22Rv1 (cell line): ENCODE measurements around the gene CEBPE.

Experiments used
- H3K27ac ChIP-seq: fragments of 450-650 bp; 2 replicates; pipeline ENCODE4 v1.5.1; 2017
- ZFX ChIP-seq: fragments of 450-650 bp; IDR thresholded peaks from 2 replicates; pipeline ENCODE4 v1.6.1; 2017; ENCODE audit warnings: antibody characterized with exemption, borderline replicate concordance
- TF ChIP-seq, protein P1 (sequence below): fragments of 450-650 bp; IDR thresholded peaks from 2 replicates; pipeline ENCODE4 v1.5.1; 2017; ENCODE audit warnings: mild to moderate bottlenecking

CEBPE gene

DNA sequence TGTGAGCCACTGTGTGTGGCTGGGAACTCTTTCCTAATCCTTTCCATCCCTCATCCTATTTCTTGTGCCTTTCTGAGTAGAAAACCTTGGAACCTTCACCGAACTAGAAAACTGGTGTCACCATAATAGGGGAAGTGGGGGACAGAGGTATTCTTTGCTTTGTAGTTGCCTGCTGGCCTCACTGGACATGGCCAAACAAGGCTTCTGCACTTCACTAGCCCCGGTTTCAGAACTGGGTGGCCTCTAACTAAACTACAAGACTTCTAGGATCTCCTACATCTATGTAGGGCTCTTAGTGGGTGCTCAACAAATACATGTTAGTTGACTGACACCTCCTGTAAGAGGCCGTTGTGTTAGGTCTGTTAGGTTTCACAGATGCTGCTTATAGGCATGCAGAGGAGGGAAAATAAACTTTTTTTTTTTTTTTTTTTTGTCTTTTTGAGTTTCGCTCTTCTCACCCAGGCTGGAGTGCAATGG, 13.7 kb downstream of the CEBPE start:
- no peak overlapping the region for H3K27ac ChIP-seq
- TF ChIP-seq ZFX = no peak
- TF ChIP-seq, protein P1, sequence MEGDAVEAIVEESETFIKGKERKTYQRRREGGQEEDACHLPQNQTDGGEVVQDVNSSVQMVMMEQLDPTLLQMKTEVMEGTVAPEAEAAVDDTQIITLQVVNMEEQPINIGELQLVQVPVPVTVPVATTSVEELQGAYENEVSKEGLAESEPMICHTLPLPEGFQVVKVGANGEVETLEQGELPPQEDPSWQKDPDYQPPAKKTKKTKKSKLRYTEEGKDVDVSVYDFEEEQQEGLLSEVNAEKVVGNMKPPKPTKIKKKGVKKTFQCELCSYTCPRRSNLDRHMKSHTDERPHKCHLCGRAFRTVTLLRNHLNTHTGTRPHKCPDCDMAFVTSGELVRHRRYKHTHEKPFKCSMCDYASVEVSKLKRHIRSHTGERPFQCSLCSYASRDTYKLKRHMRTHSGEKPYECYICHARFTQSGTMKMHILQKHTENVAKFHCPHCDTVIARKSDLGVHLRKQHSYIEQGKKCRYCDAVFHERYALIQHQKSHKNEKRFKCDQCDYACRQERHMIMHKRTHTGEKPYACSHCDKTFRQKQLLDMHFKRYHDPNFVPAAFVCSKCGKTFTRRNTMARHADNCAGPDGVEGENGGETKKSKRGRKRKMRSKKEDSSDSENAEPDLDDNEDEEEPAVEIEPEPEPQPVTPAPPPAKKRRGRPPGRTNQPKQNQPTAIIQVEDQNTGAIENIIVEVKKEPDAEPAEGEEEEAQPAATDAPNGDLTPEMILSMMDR = no peak

DNA sequence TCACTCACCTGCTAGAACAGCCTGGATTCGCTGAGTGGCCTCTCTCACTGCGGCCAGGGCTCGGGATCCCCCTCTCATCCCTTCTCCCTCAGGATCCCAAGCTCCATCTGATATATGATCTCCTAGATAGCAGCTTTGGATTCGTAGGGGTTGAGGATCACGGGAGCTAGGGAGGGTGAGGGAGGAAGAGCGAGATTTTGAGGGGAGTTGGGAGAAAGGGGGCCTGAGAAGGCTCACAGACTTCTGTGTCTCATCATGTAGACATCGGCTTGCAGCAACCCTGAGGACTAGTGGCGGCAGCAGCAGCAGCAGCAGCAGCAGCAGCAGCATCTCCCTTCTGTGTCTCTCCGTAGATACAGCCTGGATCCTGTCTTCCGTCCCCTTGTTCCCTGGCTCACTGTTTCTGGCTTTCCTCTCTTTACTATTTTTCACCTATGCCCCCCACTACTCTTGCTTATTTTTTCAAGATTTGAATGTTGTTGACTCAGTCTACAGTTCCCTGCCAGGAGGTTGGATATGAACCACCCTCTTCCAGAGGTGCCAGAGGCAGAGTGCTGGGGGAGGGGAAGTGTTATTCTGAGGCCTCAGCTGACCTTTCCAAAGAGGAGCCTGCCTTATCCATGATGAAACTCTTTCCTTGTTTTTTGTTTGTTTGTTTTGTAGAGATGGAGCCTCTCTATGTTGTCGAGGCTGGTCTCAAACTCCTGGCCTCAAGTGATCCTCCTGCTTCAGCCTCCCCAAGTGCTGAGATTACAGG, 14.3 kb downstream of the CEBPE start, which contains the start of gene CIROP:
TSS of gene CIROP (minus strand) at position 399 of the 757 bp plus-strand sequence. CDS start at position 330, 69 bp downstream.
- H3K27ac ChIP-seq = no peak within 1 kb of the TSS
- TF ChIP-seq ZFX = no peak
- TF ChIP-seq, protein P1 = no peak

DNA sequence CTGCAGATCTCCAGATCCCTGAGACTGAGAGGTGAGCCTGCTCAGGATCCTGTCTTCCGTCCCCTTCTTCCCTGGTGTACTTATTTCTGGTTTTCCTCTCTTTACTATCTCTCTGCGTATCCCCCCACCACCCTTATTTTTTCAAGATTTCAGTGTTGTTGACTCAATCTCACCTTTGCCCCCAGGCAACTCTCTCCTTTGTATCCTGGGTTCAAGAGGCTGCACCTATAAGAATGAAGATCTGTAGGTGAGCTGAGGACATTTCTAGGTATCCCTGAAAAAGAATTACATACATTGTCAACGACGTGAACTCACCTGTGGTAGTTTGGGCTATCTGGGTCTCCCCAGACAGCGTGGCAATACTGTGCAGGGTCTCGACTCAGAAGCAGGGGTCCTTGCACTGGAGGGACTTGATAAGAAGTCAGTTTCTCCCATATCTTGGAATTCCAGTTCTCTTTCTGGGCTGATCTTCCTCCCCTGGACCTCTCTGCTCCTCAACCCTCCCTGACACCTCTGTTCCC, 14.9 kb downstream of the CEBPE start:
- no peak overlapping the region for H3K27ac ChIP-seq
- TF ChIP-seq, protein P1 = no peak
- no peak for TF ChIP-seq ZFX

DNA sequence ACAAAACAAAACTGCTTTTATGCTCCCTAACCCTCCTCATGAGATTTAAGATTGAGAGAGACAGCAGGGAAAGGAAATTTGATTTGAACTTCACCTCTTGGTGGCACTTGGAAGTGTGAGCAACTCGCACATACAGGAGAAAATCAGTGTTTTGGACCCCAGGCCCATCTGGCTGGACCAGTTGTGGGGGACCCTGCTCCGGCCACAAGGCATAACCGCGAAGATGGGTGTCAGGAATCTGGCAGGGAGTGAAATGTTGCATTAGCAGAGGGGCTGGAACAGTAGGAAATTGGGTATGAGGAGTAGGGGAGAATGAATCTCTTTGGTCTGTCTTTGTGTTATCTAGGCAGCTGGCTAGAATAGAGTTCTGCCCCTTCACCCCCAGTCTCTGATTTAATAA, 15.5 kb downstream of the CEBPE start:
- TF ChIP-seq ZFX = no peak
- TF ChIP-seq, protein P1 = no peak
- no peak overlapping the region for H3K27ac ChIP-seq

DNA sequence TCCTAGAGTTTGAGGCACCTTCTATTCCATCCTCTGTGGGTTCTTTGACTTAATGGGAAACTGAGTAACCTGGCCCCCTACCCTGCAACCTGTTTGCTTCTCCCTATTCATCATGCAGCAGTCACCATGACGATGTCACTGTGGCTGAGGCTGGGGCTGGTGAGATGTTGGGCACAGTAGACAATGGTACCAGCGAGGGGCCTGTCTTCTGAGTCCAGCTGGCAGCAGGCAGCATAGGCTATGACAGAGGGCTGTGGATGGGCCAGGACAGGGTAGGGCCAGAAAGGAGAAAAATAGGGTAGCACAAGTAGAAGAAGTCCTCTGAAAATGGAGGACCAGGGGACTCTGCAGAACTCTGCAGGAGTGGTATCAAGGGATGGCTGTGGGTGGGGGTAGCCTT, 16.3 kb downstream of the CEBPE start:
- H3K27ac ChIP-seq = no peak overlapping the region
- TF ChIP-seq, protein P1 = no peak
- no peak for TF ChIP-seq ZFX

DNA sequence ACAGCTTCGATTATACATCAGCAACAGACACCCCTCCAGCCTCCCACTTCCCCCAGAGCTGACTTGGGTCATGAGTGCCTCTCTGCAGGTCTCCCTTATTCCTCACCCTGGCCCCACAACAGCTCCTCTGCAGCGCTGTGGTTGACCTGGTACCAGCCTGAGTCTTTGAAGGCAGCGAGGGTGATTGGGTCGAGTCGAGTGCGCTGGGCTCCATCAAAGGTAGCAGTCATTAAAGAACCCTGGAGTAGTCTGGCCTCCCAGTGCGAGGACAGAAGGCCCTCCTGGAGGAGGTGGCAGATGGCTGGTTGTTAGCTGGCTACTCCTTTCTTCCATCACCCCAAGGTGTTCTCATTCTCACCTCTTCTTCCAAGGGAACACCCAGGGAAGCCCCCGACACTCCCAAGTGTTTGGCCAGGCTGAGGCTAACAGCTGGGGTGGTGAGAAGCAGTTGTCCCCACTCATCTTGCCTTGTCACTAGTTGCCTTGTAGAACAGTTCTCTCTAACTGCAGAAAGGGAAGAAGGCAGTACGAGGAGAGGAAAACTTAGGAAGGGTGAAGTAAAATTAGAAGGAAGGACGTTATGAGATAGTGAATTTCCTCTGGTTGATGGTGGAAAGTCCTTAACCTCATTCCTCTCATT, 16.9 kb downstream of the CEBPE start:
- H3K27ac ChIP-seq = no peak overlapping the region
- TF ChIP-seq ZFX = no peak
- TF ChIP-seq, protein P1 = no peak
